ENCODE data around the gene MRPL36. TPM values are rescaled to one million over a fixed set of nuclear protein-coding genes. Genes with fewer than 3 reads are reported as not detected.
"Not testable (repeated sequence)": the region's sequence is repeated elsewhere in the genome, so short reads cannot be mapped to it uniquely, and the experiment has no call there.

Gene MRPL36
- polyA plus RNA-seq, 5 donors, result 22.7 to 32.5 (median 27.5) TPM

GRCh38 chr5:1817261-1818043 is 17.8 kb upstream of the MRPL36 start:
- no peak for DNase-seq

DNA sequence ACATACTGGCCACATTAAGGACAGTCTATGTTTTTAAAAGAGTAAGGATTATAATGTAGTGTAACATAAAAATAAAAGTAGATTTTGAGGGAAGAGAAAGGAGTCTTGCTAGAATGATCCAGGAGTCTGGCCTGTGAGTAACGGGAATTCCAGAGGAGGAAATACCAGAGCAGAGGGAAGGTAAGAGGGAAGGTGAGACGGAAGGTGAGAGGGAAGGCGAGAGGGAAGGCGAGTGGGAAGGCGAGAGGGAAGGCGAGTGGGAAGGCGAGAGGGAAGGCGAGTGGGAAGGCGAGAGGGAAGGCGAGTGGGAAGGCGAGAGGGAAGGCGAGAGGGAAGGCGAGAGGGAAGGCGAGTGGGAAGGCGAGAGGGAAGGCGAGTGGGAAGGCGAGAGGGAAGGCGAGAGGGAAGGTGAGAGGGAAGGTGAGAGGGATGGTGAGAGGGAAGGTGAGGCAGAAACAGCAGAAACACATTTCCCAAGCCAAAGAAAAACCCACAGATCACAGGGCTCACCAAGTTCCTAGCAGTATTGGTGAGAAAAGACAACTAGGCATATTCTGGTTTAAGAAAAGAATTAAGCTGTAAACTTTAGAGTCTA is 17.0 kb upstream of the MRPL36 start:
- not testable (repeated sequence) for DNase-seq

GRCh38 chr5:1815881-1816292 is 16.2 kb upstream of the MRPL36 start:
- no peak for DNase-seq

GRCh38 chr5:1815071-1815786 is 15.6 kb upstream of the MRPL36 start:
- DNase-seq, result no peak

DNA sequence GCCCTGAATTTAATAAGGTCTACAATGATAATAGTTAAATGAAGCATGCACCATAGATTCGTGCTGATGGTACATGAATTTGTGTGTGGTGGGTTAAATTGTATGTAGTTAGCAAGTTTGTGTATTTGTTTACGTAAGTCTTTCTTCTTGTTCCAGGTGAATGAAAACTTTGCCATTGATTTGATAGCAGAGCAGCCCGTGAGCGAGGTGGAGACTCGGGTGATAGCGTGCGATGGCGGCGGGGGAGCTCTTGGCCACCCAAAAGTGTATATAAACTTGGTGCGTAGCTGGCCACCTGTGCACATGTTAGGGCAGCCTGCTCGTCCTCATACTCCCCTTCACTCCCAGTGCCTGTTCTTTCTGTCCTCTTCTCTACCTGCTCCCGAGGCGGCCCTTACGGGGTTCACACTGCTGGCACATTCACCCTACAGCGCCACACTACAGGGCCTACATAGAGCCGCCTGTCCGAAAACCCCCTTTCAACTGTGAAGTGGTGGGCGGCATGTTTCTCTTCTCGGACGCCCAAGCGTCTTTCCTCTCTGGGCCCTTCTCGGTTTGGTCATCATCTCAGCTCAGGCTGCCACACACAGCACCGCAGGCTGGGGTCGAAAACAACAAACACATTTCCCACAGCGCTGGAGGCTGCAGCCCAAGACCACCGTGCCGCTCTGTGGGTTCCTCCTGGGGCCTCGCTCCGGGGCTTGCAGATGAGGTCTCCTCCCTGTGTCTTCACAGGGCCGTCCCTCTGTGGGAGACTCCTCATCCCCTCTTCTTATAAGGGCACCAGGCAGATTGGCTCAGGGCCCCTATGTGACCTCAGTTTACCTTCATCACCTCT is 14.8 kb upstream of the MRPL36 start:
- DNase-seq, result no peak

DNA sequence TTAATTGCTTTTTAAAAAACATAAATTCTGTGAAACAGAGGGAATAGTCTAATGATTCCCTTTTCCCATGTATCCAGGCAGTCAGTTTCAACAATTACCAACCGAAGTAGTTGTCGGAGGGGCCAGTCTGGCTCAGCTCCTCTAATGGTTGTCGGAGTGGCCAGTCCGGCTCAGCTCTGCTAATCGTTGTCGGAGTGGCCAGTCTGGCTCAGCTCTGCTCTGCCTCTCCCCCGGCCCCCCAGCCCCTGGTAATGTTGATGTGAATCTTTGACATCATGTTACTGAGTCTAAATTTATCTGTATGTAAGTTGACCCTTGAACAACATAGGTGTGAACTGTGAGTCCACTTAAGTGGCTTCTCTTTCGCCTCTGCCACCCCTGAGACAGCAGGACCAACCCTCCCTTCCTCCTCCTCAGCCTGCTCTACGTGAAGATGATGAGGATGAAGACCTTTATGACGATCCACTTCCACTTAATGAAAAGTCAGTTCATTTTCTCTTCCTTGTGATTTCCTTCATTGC is 11.0 kb upstream of the MRPL36 start:
- no peak for DNase-seq

GRCh38 chr5:1809416-1810035 is 9.9 kb upstream of the MRPL36 start:
- no peak for DNase-seq

DNA sequence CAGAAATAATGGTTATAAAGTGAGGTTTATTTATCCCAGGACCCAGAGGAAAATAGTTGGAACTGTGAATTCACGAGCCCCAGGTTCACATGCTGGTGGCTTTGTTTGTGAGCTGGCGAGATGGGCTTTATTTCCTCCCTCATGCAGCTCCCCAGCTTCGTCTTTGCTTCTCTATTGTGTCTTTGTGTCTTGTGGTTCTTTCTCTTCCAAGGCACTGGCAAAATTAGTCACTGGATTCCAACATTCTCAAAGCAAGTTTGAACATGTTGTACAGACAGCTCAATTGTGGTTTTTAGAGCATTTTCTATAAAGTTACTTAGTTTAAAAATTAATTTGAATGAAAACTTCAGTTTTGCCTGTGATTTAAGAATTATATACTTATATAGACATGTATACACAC is 8.8 kb upstream of the MRPL36 start:
- no peak for DNase-seq

GRCh38 chr5:1807451-1808185 is 8.0 kb upstream of the MRPL36 start:
- no peak for DNase-seq

- no peak for DNase-seq
These were observed 7.3 kb upstream of the MRPL36 start for GRCh38 chr5:1806974-1807373.

GRCh38 chr5:1806199-1806598 is 6.6 kb upstream of the MRPL36 start:
- no peak for DNase-seq

DNA sequence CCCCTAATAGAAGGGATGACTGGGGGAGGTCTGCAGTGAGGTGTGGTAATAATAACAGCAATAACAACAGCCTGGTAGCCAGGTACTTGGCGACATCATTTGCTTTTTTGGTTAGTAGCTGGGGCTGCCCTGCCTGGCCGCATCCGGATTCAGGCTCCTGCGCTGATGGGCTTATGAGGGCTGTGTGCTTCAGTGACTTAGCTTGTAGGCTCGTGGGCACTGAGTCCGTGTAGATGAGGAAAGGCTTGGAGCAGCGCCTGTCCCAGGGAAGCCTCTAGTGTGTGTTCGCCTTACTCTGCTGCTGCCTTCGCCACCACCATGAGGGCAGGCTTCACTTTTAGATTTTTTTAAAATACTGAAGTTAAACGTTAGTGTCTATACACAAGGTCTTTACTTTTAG is 6.1 kb upstream of the MRPL36 start:
- DNase-seq, result no peak

GRCh38 chr5:1805326-1805725 is 5.7 kb upstream of the MRPL36 start:
- DNase-seq, result no peak

GRCh38 chr5:1804001-1804690 is 4.5 kb upstream of the MRPL36 start:
- DNase-seq, result no peak

GRCh38 chr5:1803192-1803591 is 3.6 kb upstream of the MRPL36 start:
- no peak for DNase-seq

GRCh38 chr5:1801967-1802295 is 2.3 kb upstream of the MRPL36 start:
- no peak for DNase-seq

GRCh38 chr5:1801222-1801966 is 1.8 kb upstream of the MRPL36 start, which contains the start of gene NDUFS6:
NDUFS6 (plus strand) TSS chr5:1801407; CDS start chr5:1801418, 11 bp downstream.
- peak; percentile 58 to 60 for DNase-seq

DNA sequence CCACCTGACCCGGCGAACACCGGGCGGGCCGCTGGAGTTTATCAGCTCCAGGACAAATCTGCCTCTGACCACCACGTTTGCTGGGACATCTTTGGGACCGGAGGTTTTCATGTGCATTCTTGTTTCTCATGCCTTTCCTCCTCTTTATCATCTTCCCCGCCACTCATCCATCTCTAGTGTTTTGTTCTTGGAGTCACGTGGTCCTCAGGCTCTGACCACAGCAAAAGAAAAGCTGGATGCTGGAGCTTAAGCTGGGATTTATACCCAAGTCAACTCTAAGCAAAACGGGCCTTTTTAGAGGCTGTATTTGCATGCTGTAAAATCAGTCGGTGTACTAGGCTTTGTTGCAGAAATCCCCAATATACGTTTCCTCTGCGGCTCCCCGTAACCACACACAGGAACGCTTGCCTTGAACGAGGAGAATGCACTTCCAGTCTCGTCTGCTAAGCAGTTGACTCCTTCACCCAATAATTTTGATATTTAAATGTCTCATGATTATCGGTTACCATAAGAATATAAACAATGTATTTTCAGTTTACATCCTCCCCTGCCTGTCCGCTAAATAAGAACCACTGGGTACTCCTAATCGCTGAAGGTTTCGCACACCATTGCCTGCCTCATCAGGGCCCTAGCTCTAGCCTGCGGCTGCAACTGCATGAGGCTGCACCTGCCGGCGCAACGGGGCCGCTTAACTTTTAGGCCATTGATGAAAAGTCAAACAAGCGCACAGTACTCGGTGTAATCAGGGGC is 1.0 kb upstream of the MRPL36 start:
- peak in 1 of 2 donors; percentile 42 for DNase-seq

Data from right lung (tissue), 5 donors.